ENCODE measurements around the gene WDR31. TPM values are rescaled to one million over a fixed set of nuclear protein-coding genes. Genes with fewer than 3 reads are reported as not detected.
A peak's percentile ranks its signal among the peaks of the same experiment; 100 is the strongest.
"Not testable (repeated sequence)": the region's sequence is repeated elsewhere in the genome, so short reads cannot be mapped to it uniquely, and the experiment has no call there.

WDR31 gene
- total RNA-seq, 1 experiment from 2014 or later, result 1.6 TPM

- Histone ChIP-seq H3K9me3 (no peaks in the 10 kb centered on the region), H3K36me3 (no peaks in the 10 kb centered on the region), H3K27me3 (no peaks in the 10 kb centered on the region), H3K4me3 (no peak overlapping the region)
- DNase-seq, result no peak
Observed at GRCh38 chr9:113315231-113315630, 24.8 kb downstream of the WDR31 start.

- H3K27me3 ChIP-seq, result no peaks in the 10 kb centered on the region
- no peaks in the 10 kb centered on the region for H3K9me3 ChIP-seq
- no peak overlapping the region for H3K4me3 ChIP-seq
- no peaks in the 10 kb centered on the region for H3K36me3 ChIP-seq
- DNase-seq, result no peak
Observed at GRCh38 chr9:113313261-113313660, 26.8 kb downstream of the WDR31 start.

GRCh38 chr9:113311961-113312360, 28.1 kb downstream of the WDR31 start:
- no peaks in the 10 kb centered on the region for H3K36me3 ChIP-seq
- H3K27me3 ChIP-seq, result no peaks in the 10 kb centered on the region
- H3K4me3 ChIP-seq, result no peak overlapping the region
- H3K9me3 ChIP-seq, result no peaks in the 10 kb centered on the region
- no peak for DNase-seq

GRCh38 chr9:113310538-113310937, 29.5 kb downstream of the WDR31 start:
- no peak overlapping the region for H3K4me3 ChIP-seq
- no peaks in the 10 kb centered on the region for H3K27me3 ChIP-seq
- H3K9me3 ChIP-seq, result no peaks in the 10 kb centered on the region
- no peaks in the 10 kb centered on the region for H3K36me3 ChIP-seq
- DNase-seq, result no peak

- no peak for DNase-seq
- Histone ChIP-seq H3K36me3 (no peaks in the 10 kb centered on the region), H3K4me3 (no peak overlapping the region), H3K27me3 (no peaks in the 10 kb centered on the region), H3K9me3 (no peaks in the 10 kb centered on the region)
Observed at GRCh38 chr9:113309204-113309813, 30.8 kb downstream of the WDR31 start.

- Histone ChIP-seq H3K9me3 (no peaks in the 10 kb centered on the region), H3K27me3 (no peaks in the 10 kb centered on the region), H3K4me3 (no peak overlapping the region), H3K36me3 (no peaks in the 10 kb centered on the region)
- DNase-seq, result no peak
Observed at GRCh38 chr9:113307396-113307975, 32.6 kb downstream of the WDR31 start.

- Histone ChIP-seq H3K27me3 (no peaks in the 10 kb centered on the region), H3K4me3 (no peak overlapping the region), H3K9me3 (no peaks in the 10 kb centered on the region), H3K36me3 (no peaks in the 10 kb centered on the region)
- DNase-seq, result no peak
Observed at GRCh38 chr9:113306566-113306965, 33.5 kb downstream of the WDR31 start.

- Histone ChIP-seq H3K36me3 (no peaks in the 10 kb centered on the region), H3K9me3 (no peaks in the 10 kb centered on the region), H3K4me3 (no peak within 1 kb of the TSS), H3K27me3 (no peaks in the 10 kb centered on the region)
- DNase-seq, result no peak
Observed at GRCh38 chr9:113302792-113303418, 37.2 kb downstream of the WDR31 start, which contains the start of gene RNF183. Gene RNF183 (minus strand): TSS chr9:113303376. CDS start chr9:113298184, 5,192 bp downstream.

- Histone ChIP-seq H3K9me3 (no peaks in the 10 kb centered on the region), H3K27me3 (no peaks in the 10 kb centered on the region), H3K4me3 (no peak overlapping the region), H3K36me3 (no peaks in the 10 kb centered on the region)
- DNase-seq, result no peak
Observed at GRCh38 chr9:113301548-113301947, 38.5 kb downstream of the WDR31 start.

GRCh38 chr9:113299800-113300292, 40.2 kb downstream of the WDR31 start:
- Histone ChIP-seq H3K36me3 (no peaks in the 10 kb centered on the region), H3K27me3 (no peaks in the 10 kb centered on the region)
- no peak for DNase-seq

GRCh38 chr9:113298924-113299770, 40.9 kb downstream of the WDR31 start:
- Histone ChIP-seq H3K36me3 (peaks cover under 1% of the 10 kb centered on the region), H3K4me3 (no peak overlapping the region), H3K27me3 (no peaks in the 10 kb centered on the region), H3K9me3 (no peaks in the 10 kb centered on the region)
- no peak for DNase-seq

More at GRCh38 chr9:113299800-113300292, 40.2 kb downstream of the WDR31 start:
- Histone ChIP-seq H3K9me3 (no peaks in the 10 kb centered on the region), H3K4me3 (no peak overlapping the region)

GRCh38 chr9:113298311-113298710, 41.8 kb downstream of the WDR31 start:
- Histone ChIP-seq H3K36me3 (peaks cover 7% of the 10 kb centered on the region), H3K9me3 (no peaks in the 10 kb centered on the region), H3K27me3 (no peaks in the 10 kb centered on the region), H3K4me3 (no peak overlapping the region)
- DNase-seq, result no peak

- DNase-seq, result no peak
Observed at GRCh38 chr9:113296796-113297558, 43.1 kb downstream of the WDR31 start.

GRCh38 chr9:113296247-113296646, 43.8 kb downstream of the WDR31 start:
- not testable (repeated sequence) for H3K4me3 ChIP-seq, H3K27me3 ChIP-seq, DNase-seq, H3K9me3 ChIP-seq
- peaks cover 27% of the 10 kb centered on the region for H3K36me3 ChIP-seq

More at GRCh38 chr9:113296796-113297558, 43.1 kb downstream of the WDR31 start:
- Histone ChIP-seq H3K4me3 (no peak overlapping the region), H3K9me3 (no peaks in the 10 kb centered on the region), H3K36me3 (peaks cover 20% of the 10 kb centered on the region), H3K27me3 (no peaks in the 10 kb centered on the region)

GRCh38 chr9:113293285-113293878, 46.7 kb downstream of the WDR31 start:
- peak; percentile 34 for DNase-seq
- no peaks in the 10 kb centered on the region for H3K27me3 ChIP-seq
- peaks cover 56% of the 10 kb centered on the region for H3K36me3 ChIP-seq
- H3K9me3 ChIP-seq, result no peaks in the 10 kb centered on the region
- no peak overlapping the region for H3K4me3 ChIP-seq

- H3K9me3 ChIP-seq, result no peaks in the 10 kb centered on the region
- no peak for DNase-seq
- H3K4me3 ChIP-seq, result no peak overlapping the region
- H3K36me3 ChIP-seq, result peaks cover 83% of the 10 kb centered on the region
- H3K27me3 ChIP-seq, result no peaks in the 10 kb centered on the region
Observed at GRCh38 chr9:113290052-113290607, 49.9 kb downstream of the WDR31 start.
